Osteoblast (primary cell): ENCODE results near the gene HRH2. TPM values are rescaled to one million over a fixed set of nuclear protein-coding genes. Genes with fewer than 3 reads are reported as not detected.
A peak's percentile ranks its signal among the peaks of the same experiment; 100 is the strongest.

Source experiments
- DNase-seq: peaks from one replicate; pipeline ENCODE4 v3.0.0; 2011; ENCODE audit warnings: low spot score, mixed read lengths; ENCODE audit not compliant: insufficient read length; ENCODE audit errors: missing footprints
- H2AFZ ChIP-seq: 2 replicates; pipeline ENCODE4 v1.6.0; 2011; ENCODE audit warnings: mild to moderate bottlenecking, low read length
- H3K27ac ChIP-seq: 2 replicates; pipeline ENCODE4 v1.5.1; 2011; ENCODE audit warnings: mild to moderate bottlenecking, low read depth, low read length, moderate library complexity
- H3K27me3 ChIP-seq: 2 replicates; pipeline ENCODE4 v1.6.0; 2012; ENCODE audit warnings: mild to moderate bottlenecking, control low read depth, inconsistent platforms, low read length, moderate library complexity; ENCODE audit not compliant: insufficient read depth
- H3K36me3 ChIP-seq: 2 replicates; pipeline ENCODE4 v1.5.1; 2011; ENCODE audit warnings: mild to moderate bottlenecking, low read length, control low read depth, moderate library complexity; ENCODE audit not compliant: insufficient read depth
- H3K4me1 ChIP-seq: 2 replicates; pipeline ENCODE4 v1.5.1; 2011; ENCODE audit warnings: mild to moderate bottlenecking, low read length, control low read depth, moderate library complexity; ENCODE audit not compliant: insufficient read depth
- H3K4me2 ChIP-seq: 2 replicates; pipeline ENCODE4 v1.6.0; 2011; ENCODE audit warnings: mild to moderate bottlenecking, low read length; ENCODE audit not compliant: insufficient read depth
- H3K4me3 ChIP-seq: fragments of 200-600 bp; sonication (generic); 3 replicates; pipeline ENCODE4 v1.5.1; 2012; ENCODE audit warnings: mild to moderate bottlenecking, low read length, inconsistent platforms; ENCODE audit not compliant: insufficient read depth
- H3K79me2 ChIP-seq: 2 replicates; pipeline ENCODE4 v1.6.0; 2012; ENCODE audit warnings: mild to moderate bottlenecking, low read length, control low read depth, inconsistent platforms; ENCODE audit not compliant: insufficient read depth
- H3K9me3 ChIP-seq: 2 replicates; pipeline ENCODE4 v1.5.1; 2011; ENCODE audit warnings: low read depth, low read length, control low read depth
- H4K20me1 ChIP-seq: 2 replicates; pipeline ENCODE4 v1.6.0; 2012; ENCODE audit warnings: mild to moderate bottlenecking, low read length, control low read depth; ENCODE audit not compliant: insufficient read depth
- total RNA-seq: library from RNA; depleted of rRNA; stranded (reverse); fragments of >200 nt; gene quantifications from 2 replicates; pipeline ENCODE4 v1.2.3, GENCODE V29; 2012
- TF ChIP-seq, protein P1 (sequence below): IDR thresholded peaks from 2 replicates; pipeline ENCODE4 v1.5.1; 2011; ENCODE audit warnings: mild to moderate bottlenecking, low read depth, low read length, moderate library complexity; ENCODE audit errors: extremely low read depth

HRH2 gene
- total RNA-seq, 1 donor, result 0.36 TPM

DNA sequence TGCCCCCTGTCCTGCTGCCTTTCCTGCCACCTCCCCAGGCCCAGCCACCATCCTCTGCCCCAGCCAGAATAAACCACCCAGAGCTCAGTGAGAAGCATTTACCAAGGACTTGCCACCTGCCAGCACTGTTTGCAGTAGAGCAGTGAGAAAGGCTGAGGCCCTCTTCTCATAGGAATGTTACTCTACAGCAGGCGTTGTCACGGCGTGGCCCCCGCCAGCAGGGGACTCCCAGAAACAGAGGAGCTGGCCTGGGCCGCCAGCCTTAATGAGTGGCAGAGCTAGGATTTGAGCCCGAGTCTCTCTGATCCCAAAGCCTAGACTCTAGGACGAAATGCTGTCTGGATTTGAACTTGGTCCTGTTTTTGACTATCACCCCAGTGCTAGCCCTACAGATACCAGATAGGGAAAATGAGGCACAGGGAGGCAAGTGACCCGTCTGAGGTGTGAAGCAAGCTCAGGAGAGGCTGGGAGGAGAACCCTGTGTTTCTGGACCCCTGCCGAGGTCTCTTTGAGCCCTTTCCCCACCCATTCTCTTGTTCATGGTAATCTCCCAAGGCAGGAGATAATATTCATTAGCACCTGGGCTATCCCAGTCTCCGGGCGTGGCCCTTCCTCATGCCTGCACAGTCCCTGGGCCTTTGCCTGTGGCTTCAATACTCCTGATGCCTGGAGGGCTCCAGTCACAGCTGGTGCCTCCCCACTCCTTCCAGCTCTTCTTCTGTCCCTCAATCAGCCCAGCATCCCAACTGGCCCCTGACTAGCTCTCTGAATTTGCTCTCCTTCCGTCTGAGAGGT, 30.7 kb downstream of the HRH2 start:
- TF ChIP-seq, protein P1, sequence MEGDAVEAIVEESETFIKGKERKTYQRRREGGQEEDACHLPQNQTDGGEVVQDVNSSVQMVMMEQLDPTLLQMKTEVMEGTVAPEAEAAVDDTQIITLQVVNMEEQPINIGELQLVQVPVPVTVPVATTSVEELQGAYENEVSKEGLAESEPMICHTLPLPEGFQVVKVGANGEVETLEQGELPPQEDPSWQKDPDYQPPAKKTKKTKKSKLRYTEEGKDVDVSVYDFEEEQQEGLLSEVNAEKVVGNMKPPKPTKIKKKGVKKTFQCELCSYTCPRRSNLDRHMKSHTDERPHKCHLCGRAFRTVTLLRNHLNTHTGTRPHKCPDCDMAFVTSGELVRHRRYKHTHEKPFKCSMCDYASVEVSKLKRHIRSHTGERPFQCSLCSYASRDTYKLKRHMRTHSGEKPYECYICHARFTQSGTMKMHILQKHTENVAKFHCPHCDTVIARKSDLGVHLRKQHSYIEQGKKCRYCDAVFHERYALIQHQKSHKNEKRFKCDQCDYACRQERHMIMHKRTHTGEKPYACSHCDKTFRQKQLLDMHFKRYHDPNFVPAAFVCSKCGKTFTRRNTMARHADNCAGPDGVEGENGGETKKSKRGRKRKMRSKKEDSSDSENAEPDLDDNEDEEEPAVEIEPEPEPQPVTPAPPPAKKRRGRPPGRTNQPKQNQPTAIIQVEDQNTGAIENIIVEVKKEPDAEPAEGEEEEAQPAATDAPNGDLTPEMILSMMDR, result no peak

DNA sequence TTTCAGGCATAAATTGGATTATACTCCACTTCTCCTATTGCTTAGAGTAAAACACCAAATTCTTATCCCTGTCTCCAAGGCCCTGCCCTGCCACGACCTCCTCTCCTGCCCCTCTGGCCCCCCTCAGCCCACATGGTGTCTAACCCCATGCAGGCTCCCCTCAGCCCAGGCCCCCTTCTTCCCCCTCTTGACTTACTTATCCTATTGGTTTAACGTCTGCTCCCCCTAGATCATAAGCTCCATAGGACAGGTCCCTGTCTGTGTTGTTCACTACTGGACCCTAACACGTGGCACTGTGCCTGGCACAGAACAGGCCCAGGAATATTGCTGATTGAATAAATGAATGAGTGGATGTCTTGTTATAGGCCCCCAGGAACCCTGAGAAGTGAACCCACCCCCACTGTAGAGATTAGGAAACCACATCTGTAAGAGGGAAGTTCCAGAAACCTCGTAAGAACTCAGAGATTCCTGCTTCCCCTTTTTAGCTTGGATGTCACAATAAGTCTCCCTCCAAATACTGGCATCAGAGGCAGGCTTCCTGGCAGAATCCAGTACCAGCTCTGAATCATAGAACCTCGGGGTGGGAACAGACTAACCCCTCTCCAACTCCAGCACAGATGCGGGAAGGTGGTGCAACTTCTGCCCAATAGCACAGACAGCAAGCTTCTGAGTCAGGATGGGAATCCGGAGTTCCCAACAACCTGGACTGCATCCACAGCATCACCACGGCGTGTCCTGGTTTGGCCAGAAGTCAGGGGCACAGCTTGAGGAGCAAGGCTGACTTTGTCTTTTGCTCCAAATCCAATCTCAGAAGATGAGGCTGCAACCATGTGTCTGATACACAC, 31.5 kb downstream of the HRH2 start:
- DNase-seq, result peak; percentile 81
- Histone ChIP-seq H3K9me3 (no peaks in the 10 kb centered on the region), H3K27ac (no peak overlapping the region), H3K36me3 (no peaks in the 10 kb centered on the region), H3K79me2 (no peaks in the 10 kb centered on the region), H3K27me3 (no peaks in the 10 kb centered on the region), H4K20me1 (no peaks in the 10 kb centered on the region), H3K4me2 (no peak overlapping the region), H2AFZ (no peak overlapping the region), H3K4me3 (no peak overlapping the region), H3K4me1 (no peaks in the 10 kb centered on the region)
- TF ChIP-seq, protein P1, result no peak

More for the DNA sequence above, 30.7 kb downstream of the HRH2 start:
- no peaks in the 10 kb centered on the region for H3K9me3 ChIP-seq
- DNase-seq, result no peak
- H3K4me3 ChIP-seq, result no peak overlapping the region
- H2AFZ ChIP-seq, result no peak overlapping the region
- H3K79me2 ChIP-seq, result no peaks in the 10 kb centered on the region
- H3K4me1 ChIP-seq, result no peaks in the 10 kb centered on the region
- H3K27ac ChIP-seq, result no peak overlapping the region
- H3K27me3 ChIP-seq, result no peaks in the 10 kb centered on the region
- no peaks in the 10 kb centered on the region for H4K20me1 ChIP-seq
- H3K4me2 ChIP-seq, result no peak overlapping the region
- no peaks in the 10 kb centered on the region for H3K36me3 ChIP-seq

- no peak overlapping the region for H2AFZ ChIP-seq
- TF ChIP-seq, protein P1, result no peak
- peak; percentile 43 for DNase-seq
- H3K4me1 ChIP-seq, result no peaks in the 10 kb centered on the region
- no peak overlapping the region for H3K4me2 ChIP-seq
- no peaks in the 10 kb centered on the region for H4K20me1 ChIP-seq
- H3K36me3 ChIP-seq, result no peaks in the 10 kb centered on the region
- no peaks in the 10 kb centered on the region for H3K27me3 ChIP-seq
- H3K9me3 ChIP-seq, result no peaks in the 10 kb centered on the region
- H3K4me3 ChIP-seq, result no peak overlapping the region
- no peaks in the 10 kb centered on the region for H3K79me2 ChIP-seq
- H3K27ac ChIP-seq, result no peak overlapping the region
Measured at GRCh38 chr5:175690025-175690424, 32.2 kb downstream of the HRH2 start.

DNA sequence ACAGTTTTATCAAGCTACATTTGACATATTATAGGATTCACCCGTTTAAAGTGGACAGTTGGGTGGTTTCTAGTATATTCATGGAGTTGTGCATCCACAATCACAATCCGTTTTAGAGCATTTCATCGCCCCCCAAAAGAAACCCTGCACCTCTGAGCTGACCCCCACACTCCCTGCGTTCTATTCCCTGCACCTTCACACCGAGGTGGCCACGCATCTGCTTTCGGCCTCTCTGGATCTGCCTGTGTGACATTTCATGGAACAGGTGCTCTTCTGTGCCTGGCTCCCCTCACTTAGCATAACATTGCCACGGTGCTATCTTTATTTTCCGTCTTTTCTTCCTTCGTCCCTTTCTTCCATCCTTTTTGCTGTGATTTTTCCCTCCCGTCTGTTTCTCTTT, 32.7 kb downstream of the HRH2 start:
- Histone ChIP-seq H3K9me3 (no peaks in the 10 kb centered on the region), H3K4me3 (no peak overlapping the region), H3K4me2 (no peak overlapping the region), H3K36me3 (no peaks in the 10 kb centered on the region), H3K27ac (no peak overlapping the region), H4K20me1 (no peaks in the 10 kb centered on the region), H3K27me3 (no peaks in the 10 kb centered on the region), H3K79me2 (no peaks in the 10 kb centered on the region), H3K4me1 (no peaks in the 10 kb centered on the region), H2AFZ (no peak overlapping the region)
- TF ChIP-seq, protein P1, result no peak
- DNase-seq, result peak; percentile 41
